ENCODE results near the gene ARHGEF25.

The ARHGEF25 gene

DNA sequence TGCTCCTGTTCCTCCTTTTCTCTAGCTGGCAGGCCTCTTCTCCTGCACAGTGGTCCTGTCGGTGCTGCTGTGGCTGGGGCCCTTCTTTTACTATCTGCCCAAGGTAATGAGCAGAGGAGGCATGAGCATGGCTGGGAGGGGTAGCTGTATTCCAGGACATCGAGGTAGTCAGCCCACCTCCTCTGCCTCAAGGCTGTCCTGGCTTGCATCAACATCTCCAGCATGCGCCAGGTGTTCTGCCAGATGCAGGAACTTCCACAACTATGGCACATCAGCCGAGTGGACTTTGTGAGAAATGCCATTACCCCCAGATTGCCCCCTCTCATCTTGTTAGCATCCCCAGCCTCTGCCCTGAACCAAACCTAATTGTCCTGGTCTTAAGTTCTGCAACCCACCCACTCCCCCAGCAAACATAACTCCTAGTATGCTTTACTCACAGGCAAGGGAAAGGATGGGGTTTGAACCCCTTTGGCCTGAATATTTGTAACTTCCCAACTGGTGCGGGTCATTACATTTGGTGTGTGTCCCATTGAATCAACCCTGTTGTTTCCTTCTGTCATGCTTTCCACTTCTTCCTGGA is 12.7 kb downstream of the ARHGEF25 start:
- H3F3A ChIP-seq (ENCODE audit: insufficient read depth) = no peaks in the 10 kb centered on the region
- no peak overlapping the region for H3K9ac ChIP-seq (ENCODE audit: low read length)
- H3K9me2 ChIP-seq (replicated peaks; ENCODE audit: insufficient read depth, low read length) = no peaks in the 10 kb centered on the region
- H3K27ac ChIP-seq (ENCODE audit: low read depth, low read length) = no peak overlapping the region
- H3K4me3 ChIP-seq (ENCODE audit: insufficient read depth, low read length, poor library complexity, severe bottlenecking) = no peak overlapping the region
- no peak overlapping the region for H3K4me2 ChIP-seq (ENCODE audit: low read depth, low read length, poor library complexity, severe bottlenecking)
- TF ChIP-seq, protein P1, sequence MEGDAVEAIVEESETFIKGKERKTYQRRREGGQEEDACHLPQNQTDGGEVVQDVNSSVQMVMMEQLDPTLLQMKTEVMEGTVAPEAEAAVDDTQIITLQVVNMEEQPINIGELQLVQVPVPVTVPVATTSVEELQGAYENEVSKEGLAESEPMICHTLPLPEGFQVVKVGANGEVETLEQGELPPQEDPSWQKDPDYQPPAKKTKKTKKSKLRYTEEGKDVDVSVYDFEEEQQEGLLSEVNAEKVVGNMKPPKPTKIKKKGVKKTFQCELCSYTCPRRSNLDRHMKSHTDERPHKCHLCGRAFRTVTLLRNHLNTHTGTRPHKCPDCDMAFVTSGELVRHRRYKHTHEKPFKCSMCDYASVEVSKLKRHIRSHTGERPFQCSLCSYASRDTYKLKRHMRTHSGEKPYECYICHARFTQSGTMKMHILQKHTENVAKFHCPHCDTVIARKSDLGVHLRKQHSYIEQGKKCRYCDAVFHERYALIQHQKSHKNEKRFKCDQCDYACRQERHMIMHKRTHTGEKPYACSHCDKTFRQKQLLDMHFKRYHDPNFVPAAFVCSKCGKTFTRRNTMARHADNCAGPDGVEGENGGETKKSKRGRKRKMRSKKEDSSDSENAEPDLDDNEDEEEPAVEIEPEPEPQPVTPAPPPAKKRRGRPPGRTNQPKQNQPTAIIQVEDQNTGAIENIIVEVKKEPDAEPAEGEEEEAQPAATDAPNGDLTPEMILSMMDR (IDR thresholded peaks at IDR 0.05; ENCODE audit: insufficient read depth, low read length, poor library complexity, severe bottlenecking) = no peak
- TF ChIP-seq EZH2phosphoT487 (conservative IDR thresholded peaks at IDR 0.05; ENCODE audit: low read length) = no peak
- H2AFZ ChIP-seq (ENCODE audit: low read depth, low read length, severe bottlenecking) = no peak overlapping the region
- H3K79me2 ChIP-seq (ENCODE audit: insufficient read depth, low read length) = no peaks in the 10 kb centered on the region
- no peaks in the 10 kb centered on the region for H3K27me3 ChIP-seq (ENCODE audit: low read length)
- no peaks in the 10 kb centered on the region for H4K20me1 ChIP-seq (ENCODE audit: low read depth, low read length)
- H3K36me3 ChIP-seq (ENCODE audit: low read length) = no peaks in the 10 kb centered on the region
- H3K9me3 ChIP-seq (ENCODE audit: insufficient read depth, low read length) = no peaks in the 10 kb centered on the region

DNA sequence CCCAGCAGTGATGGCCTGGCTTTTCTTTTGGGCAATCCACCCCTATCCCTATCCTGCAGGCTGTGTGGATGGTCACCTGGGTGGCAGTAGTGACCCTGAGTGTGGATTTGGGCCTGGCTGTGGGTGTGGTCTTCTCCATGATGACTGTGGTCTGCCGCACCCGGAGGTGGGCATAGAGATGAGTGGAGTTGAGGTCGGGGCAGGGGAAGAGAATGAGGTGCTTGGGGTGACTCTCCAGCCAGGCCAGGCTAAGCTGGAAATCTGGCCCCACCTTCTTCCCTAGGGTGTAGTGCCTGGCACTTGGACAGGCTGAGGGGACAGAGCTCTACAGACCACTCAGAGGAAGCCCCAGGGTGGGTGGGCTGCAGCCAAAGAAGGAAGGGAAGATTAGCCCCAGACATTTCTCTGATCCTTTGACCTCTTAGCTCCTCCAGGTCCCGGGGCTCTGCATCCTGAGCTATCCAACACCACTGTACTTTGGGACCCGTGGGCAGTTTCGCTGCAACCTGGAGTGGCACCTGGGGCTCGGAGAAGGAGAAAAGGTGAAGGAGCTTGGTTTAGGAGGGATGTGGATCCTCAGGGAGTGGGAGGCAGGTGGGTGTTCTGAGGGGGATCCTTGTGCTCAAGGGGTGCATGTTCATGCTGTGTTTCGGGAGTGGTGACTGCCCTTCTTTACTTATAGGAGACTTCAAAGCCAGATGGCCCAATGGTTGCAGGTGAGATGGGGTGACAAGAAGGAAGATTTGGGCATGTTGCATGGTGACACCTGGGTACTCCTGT is 13.4 kb downstream of the ARHGEF25 start:
- H4K20me1 ChIP-seq (ENCODE audit: low read depth, low read length) = no peaks in the 10 kb centered on the region
- H3K27me3 ChIP-seq (ENCODE audit: low read length) = no peaks in the 10 kb centered on the region
- no peaks in the 10 kb centered on the region for H3F3A ChIP-seq (ENCODE audit: insufficient read depth)
- no peaks in the 10 kb centered on the region for H3K9me3 ChIP-seq (ENCODE audit: insufficient read depth, low read length)
- H3K4me2 ChIP-seq (ENCODE audit: low read depth, low read length, poor library complexity, severe bottlenecking) = no peak overlapping the region
- H2AFZ ChIP-seq (ENCODE audit: low read depth, low read length, severe bottlenecking) = no peak overlapping the region
- no peaks in the 10 kb centered on the region for H3K36me3 ChIP-seq (ENCODE audit: low read length)
- no peak for TF ChIP-seq EZH2phosphoT487 (conservative IDR thresholded peaks at IDR 0.05; ENCODE audit: low read length)
- TF ChIP-seq, protein P1 (IDR thresholded peaks at IDR 0.05; ENCODE audit: insufficient read depth, low read length, poor library complexity, severe bottlenecking) = no peak
- H3K9me2 ChIP-seq (replicated peaks; ENCODE audit: insufficient read depth, low read length) = no peaks in the 10 kb centered on the region
- no peak overlapping the region for H3K9ac ChIP-seq (ENCODE audit: low read length)
- H3K4me3 ChIP-seq (ENCODE audit: insufficient read depth, low read length, poor library complexity, severe bottlenecking) = no peak overlapping the region
- no peaks in the 10 kb centered on the region for H3K79me2 ChIP-seq (ENCODE audit: insufficient read depth, low read length)
- H3K27ac ChIP-seq (ENCODE audit: low read depth, low read length) = no peak overlapping the region

DNA sequence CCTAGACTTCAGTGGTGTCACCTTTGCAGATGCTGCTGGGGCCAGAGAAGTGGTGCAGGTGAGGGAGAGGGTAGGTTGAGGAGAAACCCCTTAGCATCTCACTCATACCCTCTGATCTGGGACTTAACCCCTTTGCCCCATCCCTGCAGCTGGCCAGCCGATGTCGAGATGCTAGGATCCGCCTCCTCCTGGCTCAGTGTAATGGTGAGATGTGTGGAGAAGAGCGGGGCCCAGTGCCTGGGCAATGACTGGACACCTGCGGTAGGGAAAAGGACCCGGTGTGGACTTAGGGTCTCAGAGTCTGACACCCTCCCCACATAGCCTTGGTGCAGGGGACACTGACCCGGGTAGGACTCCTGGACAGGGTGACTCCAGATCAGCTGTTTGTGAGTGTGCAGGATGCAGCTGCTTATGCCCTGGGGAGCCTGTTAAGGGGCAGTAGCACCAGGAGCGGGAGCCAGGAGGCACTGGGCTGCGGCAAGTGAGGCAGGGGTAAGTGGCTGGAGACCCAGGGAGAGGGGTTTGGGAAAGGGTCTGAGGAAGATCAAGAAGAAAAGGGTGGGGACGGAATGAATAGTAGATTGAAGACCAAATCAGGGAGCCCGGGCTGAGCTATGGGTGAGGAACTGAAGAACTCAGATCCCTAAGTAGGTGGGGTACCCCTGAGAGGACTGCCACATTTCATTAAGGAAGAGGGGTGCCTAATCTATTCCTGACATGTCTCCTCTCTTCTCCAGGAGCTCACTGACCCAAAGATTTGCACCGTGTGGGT is 14.2 kb downstream of the ARHGEF25 start:
- no peak overlapping the region for H3K27ac ChIP-seq (ENCODE audit: low read depth, low read length)
- no peaks in the 10 kb centered on the region for H3F3A ChIP-seq (ENCODE audit: insufficient read depth)
- H3K36me3 ChIP-seq (ENCODE audit: low read length) = no peaks in the 10 kb centered on the region
- H4K20me1 ChIP-seq (ENCODE audit: low read depth, low read length) = no peaks in the 10 kb centered on the region
- no peak overlapping the region for H2AFZ ChIP-seq (ENCODE audit: low read depth, low read length, severe bottlenecking)
- no peaks in the 10 kb centered on the region for H3K9me2 ChIP-seq (replicated peaks; ENCODE audit: insufficient read depth, low read length)
- H3K79me2 ChIP-seq (ENCODE audit: insufficient read depth, low read length) = no peaks in the 10 kb centered on the region
- H3K9ac ChIP-seq (ENCODE audit: low read length) = no peak overlapping the region
- no peak overlapping the region for H3K4me3 ChIP-seq (ENCODE audit: insufficient read depth, low read length, poor library complexity, severe bottlenecking)
- no peaks in the 10 kb centered on the region for H3K9me3 ChIP-seq (ENCODE audit: insufficient read depth, low read length)
- no peaks in the 10 kb centered on the region for H3K27me3 ChIP-seq (ENCODE audit: low read length)
- no peak overlapping the region for H3K4me2 ChIP-seq (ENCODE audit: low read depth, low read length, poor library complexity, severe bottlenecking)
- TF ChIP-seq, protein P1 (IDR thresholded peaks at IDR 0.05; ENCODE audit: insufficient read depth, low read length, poor library complexity, severe bottlenecking) = no peak
- no peak for TF ChIP-seq EZH2phosphoT487 (conservative IDR thresholded peaks at IDR 0.05; ENCODE audit: low read length)
